Measurements from ENCODE around the gene S100A2.

GRCh38 chr1:153513023-153513422 is 52.6 kb downstream of the S100A2 start:
- TF ChIP-seq CTCF (IDR thresholded peaks at IDR 0.05; ENCODE audit: insufficient read depth, low read length, poor library complexity, severe bottlenecking) (no peak), EZH2phosphoT487 (conservative IDR thresholded peaks at IDR 0.05; ENCODE audit: low read length) (no peak)
